Smooth muscle cell (in vitro differentiated cells): Measurements from ENCODE around the gene AUTS2. TPM values are rescaled to one million over a fixed set of nuclear protein-coding genes. Genes with fewer than 3 reads are reported as not detected.

Source experiments
- DNase-seq: peaks from one replicate; lab custom pipeline; 2025; ENCODE audit not compliant: unreplicated experiment; lab: John Stamatoyannopoulos, UW
- H2AFZ ChIP-seq: fragments of 200-600 bp; sonication (generic); 2 replicates; pipeline ENCODE4 v1.6.0; 2016; ENCODE audit warnings: antibody characterized with exemption, low read depth, mild to moderate bottlenecking
- H3F3A ChIP-seq: fragments of 200-600 bp; sonication (generic); 2 replicates; pipeline ENCODE4 v1.6.0; 2017; ENCODE audit warnings: antibody characterized with exemption, low read depth
- H3K27ac ChIP-seq: fragments of 200-600 bp; sonication (generic); 2 replicates; pipeline ENCODE4 v1.5.1; 2016; ENCODE audit warnings: low read depth, mild to moderate bottlenecking
- H3K27me3 ChIP-seq: fragments of 200-600 bp; sonication (generic); 2 replicates; pipeline ENCODE4 v1.6.1; 2016; ENCODE audit warnings: low read depth, mild to moderate bottlenecking
- H3K36me3 ChIP-seq: fragments of 200-600 bp; sonication (generic); 2 replicates; pipeline ENCODE4 v1.5.1; 2016; ENCODE audit warnings: low read depth
- H3K4me1 ChIP-seq: fragments of 200-600 bp; sonication (generic); 2 replicates; pipeline ENCODE4 v1.5.1; 2016; ENCODE audit warnings: low read depth
- H3K4me2 ChIP-seq: fragments of 200-600 bp; sonication (generic); 2 replicates; pipeline ENCODE4 v1.6.0; 2016; ENCODE audit warnings: mild to moderate bottlenecking
- H3K4me3 ChIP-seq: fragments of 200-600 bp; sonication (generic); 2 replicates; pipeline ENCODE4 v1.5.1; 2016; ENCODE audit warnings: mild to moderate bottlenecking
- H3K79me2 ChIP-seq: fragments of 200-600 bp; sonication (generic); 2 replicates; pipeline ENCODE4 v1.6.0; 2016; ENCODE audit warnings: low read depth, mild to moderate bottlenecking
- H3K9ac ChIP-seq: fragments of 200-600 bp; sonication (generic); 2 replicates; pipeline ENCODE4 v1.6.0; 2016; ENCODE audit warnings: low read depth
- H3K9me3 ChIP-seq: fragments of 200-600 bp; sonication (generic); replicated peaks from 2 replicates; pipeline ENCODE4 v1.5.1; 2016; ENCODE audit warnings: low read depth
- H4K20me1 ChIP-seq: fragments of 200-600 bp; sonication (generic); 2 replicates; pipeline ENCODE4 v1.6.0; 2016; ENCODE audit warnings: low read depth
- CTCF ChIP-seq: fragments of 200-600 bp; sonication (generic); IDR thresholded peaks from 2 replicates; pipeline ENCODE4 v1.5.1; 2017; ENCODE audit warnings: borderline replicate concordance, mild to moderate bottlenecking, antibody characterized with exemption; ENCODE audit not compliant: insufficient read depth, poor library complexity, severe bottlenecking
- WGBS: methylation state at CpG from one replicate; pipeline ENCODE4 v1.1.7; 2016; ENCODE audit warnings: low lambda C conversion rate; 5-methylcytosine and 5-hydroxymethylcytosine counted together
- polyA plus RNA-seq: library from polyadenylated mRNA; unstranded; fragments of >200 nt; fragmentation: Nextera tagmentation; extraction: Ambion mirVana; gene quantifications from 2 replicates; pipeline ENCODE4 v1.2.1, GENCODE V29; 2016
- total RNA-seq: library from RNA; depleted of rRNA; stranded (reverse); fragments of >200 nt; gene quantifications from 2 replicates; pipeline ENCODE4 v1.2.3, GENCODE V29; 2014

Gene AUTS2
- total and polyA plus RNA-seq, 2 experiments from 2014 or later = 6.5 to 8.6 TPM

- Histone ChIP-seq H3K27ac (no peak overlapping the region), H3K9me3 (no peaks in the 10 kb centered on the region), H4K20me1 (peaks cover 7% of the 10 kb centered on the region), H3F3A (peaks cover 16% of the 10 kb centered on the region), H3K79me2 (peaks cover 6% of the 10 kb centered on the region), H3K4me2 (no peak overlapping the region), H2AFZ (no peak overlapping the region), H3K4me1 (peaks cover 5% of the 10 kb centered on the region), H3K4me3 (no peak overlapping the region), H3K36me3 (no peaks in the 10 kb centered on the region), H3K27me3 (peaks cover 44% of the 10 kb centered on the region), H3K9ac (no peak overlapping the region)
- 86% methylated on average over 7 of the region's 7 CpGs for WGBS
- DNase-seq = no peak
- TF ChIP-seq CTCF = no peak
These were observed 2.2 kb upstream of the AUTS2 start for GRCh38 chr7:69596056-69596455.

GRCh38 chr7:69596723-69597277 is 1.5 kb upstream of the AUTS2 start:
- H3K36me3 ChIP-seq = no peaks in the 10 kb centered on the region
- peaks cover 8% of the 10 kb centered on the region for H3K4me1 ChIP-seq
- peak overlapping the region; percentile 99 for H3K4me3 ChIP-seq
- DNase-seq = no peak
- H4K20me1 ChIP-seq = peaks cover 14% of the 10 kb centered on the region
- peaks cover 6% of the 10 kb centered on the region for H3K79me2 ChIP-seq
- no peak overlapping the region for H3K27ac ChIP-seq
- H2AFZ ChIP-seq = peak overlapping the region; percentile 84
- 25% methylated on average over 16 of the region's 16 CpGs for WGBS
- no peak for TF ChIP-seq CTCF
- no peaks in the 10 kb centered on the region for H3K9me3 ChIP-seq
- H3K9ac ChIP-seq = no peak overlapping the region
- peak overlapping the region; percentile 96 for H3K4me2 ChIP-seq
- peaks cover 40% of the 10 kb centered on the region for H3K27me3 ChIP-seq
- peaks cover 16% of the 10 kb centered on the region for H3F3A ChIP-seq

DNA sequence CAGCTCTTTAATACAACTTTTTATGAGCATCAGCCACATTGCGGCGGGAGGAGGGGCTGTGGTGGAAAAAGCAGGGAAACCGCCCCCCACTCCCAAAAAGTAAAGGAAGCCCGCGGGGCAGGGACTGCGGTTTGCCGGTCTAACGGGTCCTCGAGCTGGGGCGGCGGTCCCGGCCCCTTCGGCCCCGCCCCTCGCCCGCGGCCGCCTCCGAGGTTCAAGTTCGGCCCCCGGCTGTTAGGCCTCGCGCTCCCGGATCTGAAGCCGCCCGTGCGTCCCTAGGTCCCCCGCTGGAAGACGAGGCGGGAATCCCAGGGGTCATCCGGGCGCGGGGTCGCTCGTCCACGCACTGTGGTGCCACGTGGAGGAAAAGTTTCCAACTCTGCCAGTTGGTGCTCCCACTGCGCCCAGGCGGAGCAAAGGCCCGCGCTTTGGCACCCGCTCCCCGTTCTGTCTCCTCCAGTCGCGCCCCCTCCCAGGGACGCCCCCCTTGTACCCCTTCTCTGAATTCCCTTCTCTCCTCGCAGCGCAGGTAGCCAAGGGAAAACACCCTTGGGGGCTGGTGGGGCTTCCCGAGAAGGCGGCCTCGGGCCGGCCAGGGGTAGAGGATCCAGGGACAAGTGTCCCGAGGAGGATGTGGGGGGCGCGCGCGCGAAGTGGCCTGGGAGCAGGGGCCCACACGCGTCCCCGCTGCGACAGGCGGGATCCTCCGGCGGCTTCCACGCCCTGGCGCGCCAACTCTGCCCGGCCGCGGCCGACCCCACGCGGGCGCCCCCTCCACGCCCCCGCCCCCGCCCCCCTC is 798 bp upstream of the AUTS2 start:
- Histone ChIP-seq H3K4me1 (peaks cover 8% of the 10 kb centered on the region), H3K4me3 (peak overlapping the region; percentile 99), H3K27ac (no peak overlapping the region), H4K20me1 (peaks cover 19% of the 10 kb centered on the region), H3K27me3 (peaks cover 40% of the 10 kb centered on the region), H3K9ac (peak overlapping the region; percentile 34), H3F3A (peaks cover 16% of the 10 kb centered on the region), H3K79me2 (peaks cover 8% of the 10 kb centered on the region), H3K4me2 (peak overlapping the region; percentile 96), H3K36me3 (no peaks in the 10 kb centered on the region), H2AFZ (peak overlapping the region; percentile 84), H3K9me3 (no peaks in the 10 kb centered on the region)
- TF ChIP-seq CTCF = no peak
- 2% methylated on average over 64 of the region's 78 CpGs for WGBS
- no peak for DNase-seq
